SK-N-MC (cell line): ENCODE measurements around the gene MRPS17.

Experiments used
- DNase-seq: peaks from one replicate; pipeline ENCODE4 v3.0.0-alpha.2; 2011; ENCODE audit warnings: low read depth, low spot score
- H3K27ac ChIP-seq: fragments of 200-600 bp; sonication (generic); 2 replicates; pipeline ENCODE4 v1.5.1; 2016; ENCODE audit warnings: mixed run types
- H3K36me3 ChIP-seq: fragments of 200-600 bp; sonication (generic); 2 replicates; pipeline ENCODE4 v1.6.1; 2017; ENCODE audit warnings: antibody characterized with exemption, low read length, mixed read lengths; ENCODE audit not compliant: insufficient read depth
- H3K4me3 ChIP-seq: fragments of 200-600 bp; sonication (generic); 2 replicates; pipeline ENCODE4 v1.5.1; 2016
- H3K9ac ChIP-seq: fragments of 200-600 bp; sonication (generic); 2 replicates; pipeline ENCODE4 v1.8.0; 2017; ENCODE audit warnings: mixed run types, mixed read lengths; ENCODE audit not compliant: insufficient read length
- H3K9me3 ChIP-seq: fragments of 200-600 bp; sonication (generic); 2 replicates; pipeline ENCODE4 v1.6.1; 2017; ENCODE audit warnings: low read depth, mild to moderate bottlenecking, antibody characterized with exemption, low read length, moderate library complexity, mixed read lengths
- EZH2 ChIP-seq: fragments of 200-600 bp; sonication (generic); IDR thresholded peaks from one replicate; pipeline ENCODE4 v1.6.1; 2017; ENCODE audit warnings: antibody characterized with exemption
- FOXP2 ChIP-seq: optimal IDR thresholded peaks from 2 replicates; pipeline ENCODE3; 2011; ENCODE audit warnings: mild to moderate bottlenecking, moderate library complexity; ENCODE audit not compliant: insufficient read depth; ENCODE audit errors: extremely low read length, control extremely low read depth
- POLR2AphosphoS5 ChIP-seq: IDR thresholded peaks from 2 replicates; pipeline ENCODE4 v1.6.1; 2012; ENCODE audit warnings: mild to moderate bottlenecking, low read depth, low read length, borderline replicate concordance

MRPS17 gene

DNA sequence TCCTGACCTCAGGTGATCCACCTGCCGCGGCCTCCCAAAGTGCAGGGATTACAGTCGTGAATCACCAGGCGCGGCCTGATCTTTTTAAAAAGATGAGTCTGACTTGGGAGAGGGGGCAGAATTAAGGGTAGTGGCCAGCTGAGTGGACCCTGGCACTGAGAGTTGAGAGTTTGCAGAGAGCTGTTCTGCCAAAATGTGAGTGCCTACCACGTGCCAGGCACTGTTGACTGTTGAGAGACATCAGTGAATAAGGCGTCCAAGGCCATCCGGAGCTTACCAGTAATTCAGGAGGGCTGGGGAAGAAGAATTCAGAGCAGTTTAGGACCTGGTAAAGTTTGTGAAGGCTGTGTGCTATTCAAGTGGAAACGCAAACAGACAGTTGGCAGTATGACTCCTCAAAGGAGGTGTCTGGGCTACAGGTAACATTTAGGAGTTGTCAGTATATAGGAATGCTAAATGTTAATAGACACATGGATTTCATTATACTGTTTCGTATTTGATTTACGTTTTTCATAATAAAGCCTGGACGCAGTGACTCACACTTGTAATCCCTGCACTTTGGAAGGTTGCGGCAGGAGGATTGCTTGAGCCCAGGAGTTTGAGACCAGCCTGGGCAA, 14.2 kb downstream of the MRPS17 start:
- no peak for DNase-seq
- no peak for TF ChIP-seq POLR2AphosphoS5
- no peak for TF ChIP-seq FOXP2
- no peak for TF ChIP-seq EZH2
- Histone ChIP-seq H3K9me3 (no peaks in the 10 kb centered on the region), H3K9ac (no peak overlapping the region), H3K36me3 (peaks cover 20% of the 10 kb centered on the region), H3K27ac (no peak overlapping the region), H3K4me3 (peak overlapping the region; percentile 97)

DNA sequence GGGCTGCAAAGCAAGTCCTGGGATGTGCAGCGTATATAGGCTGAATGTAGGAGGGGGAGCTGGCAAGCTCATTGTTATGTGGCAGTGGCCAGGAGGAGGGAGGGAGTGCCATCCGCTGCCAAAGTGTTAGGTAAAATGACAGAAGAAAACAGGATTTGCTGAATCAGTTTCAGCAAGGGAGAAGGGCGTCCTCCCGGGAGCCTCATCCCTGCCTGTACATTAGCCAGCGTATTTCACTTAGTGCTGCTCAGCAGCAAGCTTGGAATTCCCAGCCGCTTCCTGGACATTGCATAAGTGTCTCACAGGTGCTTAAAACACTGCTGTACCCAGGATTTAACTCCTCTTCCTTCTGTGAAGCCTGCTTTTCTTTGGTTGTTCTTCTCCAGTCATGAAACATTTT, 15.2 kb downstream of the MRPS17 start:
- Histone ChIP-seq H3K9me3 (no peaks in the 10 kb centered on the region), H3K9ac (no peak overlapping the region), H3K36me3 (peaks cover 20% of the 10 kb centered on the region), H3K4me3 (no peak overlapping the region), H3K27ac (no peak overlapping the region)
- no peak for TF ChIP-seq POLR2AphosphoS5
- TF ChIP-seq FOXP2: no peak
- no peak for TF ChIP-seq EZH2
- no peak for DNase-seq

- H3K36me3 ChIP-seq: peaks cover 20% of the 10 kb centered on the region
- no peak overlapping the region for H3K27ac ChIP-seq
- H3K9me3 ChIP-seq: no peaks in the 10 kb centered on the region
- no peak overlapping the region for H3K4me3 ChIP-seq
- H3K9ac ChIP-seq: no peak overlapping the region
- no peak for TF ChIP-seq FOXP2
- no peak for TF ChIP-seq EZH2
- TF ChIP-seq POLR2AphosphoS5: no peak
- DNase-seq: no peak
Measured at GRCh38 chr7:55969391-55969790, 17.7 kb downstream of the MRPS17 start.

DNA sequence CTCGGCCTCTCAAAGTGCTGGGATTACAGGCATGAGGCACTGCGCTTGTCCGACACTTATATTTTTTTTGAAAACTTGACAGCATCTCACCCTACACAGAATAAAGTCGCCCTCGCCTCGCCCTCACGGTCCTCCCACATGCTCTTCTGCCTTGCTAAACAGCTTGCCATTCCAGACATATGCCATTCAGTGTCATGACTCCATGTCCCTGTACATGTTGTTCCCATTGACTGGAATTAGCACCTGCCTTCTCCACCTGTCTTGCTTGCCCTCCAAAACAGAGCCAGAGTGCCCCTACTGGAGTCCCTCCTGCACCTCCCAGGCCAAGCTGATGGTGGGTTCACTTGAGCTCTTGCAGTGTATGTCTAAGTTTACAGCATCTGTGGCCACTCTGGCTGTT, 18.9 kb downstream of the MRPS17 start:
- Histone ChIP-seq H3K27ac (no peak overlapping the region), H3K4me3 (no peak overlapping the region), H3K9ac (no peak overlapping the region), H3K9me3 (no peaks in the 10 kb centered on the region), H3K36me3 (peaks cover 20% of the 10 kb centered on the region)
- TF ChIP-seq POLR2AphosphoS5 (no peak), EZH2 (no peak), FOXP2 (no peak)
- DNase-seq: no peak

GRCh38 chr7:55970978-55971377, 19.3 kb downstream of the MRPS17 start:
- TF ChIP-seq EZH2 (no peak), POLR2AphosphoS5 (no peak), FOXP2 (no peak)
- Histone ChIP-seq H3K9me3 (no peaks in the 10 kb centered on the region), H3K9ac (no peak overlapping the region), H3K4me3 (no peak overlapping the region), H3K27ac (no peak overlapping the region), H3K36me3 (peaks cover 20% of the 10 kb centered on the region)
- no peak for DNase-seq

DNA sequence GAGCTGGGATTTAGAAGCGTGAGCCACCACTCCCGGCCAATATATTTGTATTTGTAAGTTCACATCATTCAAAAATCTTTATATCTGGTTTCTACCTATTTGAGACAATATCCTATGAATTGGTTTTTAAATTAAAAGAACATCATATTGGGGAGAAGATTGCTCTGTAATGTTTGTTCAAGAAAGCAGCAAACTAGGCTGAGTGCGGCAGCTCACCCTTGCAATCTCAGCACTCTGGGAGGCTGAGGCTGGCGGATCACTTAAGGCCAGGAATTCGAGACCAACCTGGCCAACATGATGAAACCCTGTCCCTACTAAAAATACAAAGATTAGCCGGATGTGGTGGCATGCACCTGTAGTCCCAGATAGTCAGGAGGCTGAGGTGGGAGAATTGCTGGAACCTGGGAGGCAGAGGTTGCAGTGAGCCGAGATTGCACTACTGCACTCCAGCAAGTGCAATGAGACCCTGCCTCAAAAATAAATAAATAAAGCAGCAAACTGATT, 22.1 kb downstream of the MRPS17 start:
- Histone ChIP-seq H3K27ac (no peak overlapping the region), H3K36me3 (peaks cover 19% of the 10 kb centered on the region), H3K9ac (no peak overlapping the region), H3K9me3 (no peaks in the 10 kb centered on the region), H3K4me3 (no peak overlapping the region)
- no peak for DNase-seq
- TF ChIP-seq FOXP2 (no peak), EZH2 (no peak), POLR2AphosphoS5 (no peak)

DNA sequence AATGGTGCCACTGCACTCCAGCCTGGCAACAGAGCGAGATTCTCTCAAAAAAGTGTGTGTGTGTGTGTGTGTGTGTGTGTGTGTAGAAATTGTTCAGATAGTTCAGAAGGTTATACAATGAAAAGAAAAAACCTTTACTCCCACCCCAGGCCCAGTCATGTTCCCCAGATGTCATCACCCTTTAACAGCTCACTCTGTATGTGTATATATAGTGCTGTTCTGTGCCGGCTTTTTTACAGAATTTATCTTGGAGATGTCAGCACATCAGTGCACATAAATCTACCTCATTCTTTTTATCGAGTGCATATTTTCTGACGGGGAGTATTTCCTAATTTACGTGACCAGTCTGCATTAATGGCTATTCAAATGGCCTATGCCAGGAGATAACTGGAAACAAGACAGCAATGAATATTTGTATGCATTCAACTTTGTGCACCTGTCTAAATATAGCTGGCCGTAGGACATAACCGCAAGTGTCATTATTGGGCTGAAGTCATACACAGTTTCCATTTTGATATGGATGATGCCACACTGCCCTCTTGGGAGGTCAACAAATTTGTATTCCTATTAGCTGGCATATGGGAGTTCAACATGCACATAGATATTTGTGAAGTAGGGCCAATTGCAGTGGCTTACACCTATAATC, 24.4 kb downstream of the MRPS17 start:
- DNase-seq: no peak
- TF ChIP-seq EZH2: no peak
- TF ChIP-seq FOXP2: no peak
- TF ChIP-seq POLR2AphosphoS5: no peak
- H3K27ac ChIP-seq: no peak overlapping the region
- no peaks in the 10 kb centered on the region for H3K9me3 ChIP-seq
- no peak overlapping the region for H3K4me3 ChIP-seq
- peaks cover 35% of the 10 kb centered on the region for H3K36me3 ChIP-seq
- no peak overlapping the region for H3K9ac ChIP-seq

DNA sequence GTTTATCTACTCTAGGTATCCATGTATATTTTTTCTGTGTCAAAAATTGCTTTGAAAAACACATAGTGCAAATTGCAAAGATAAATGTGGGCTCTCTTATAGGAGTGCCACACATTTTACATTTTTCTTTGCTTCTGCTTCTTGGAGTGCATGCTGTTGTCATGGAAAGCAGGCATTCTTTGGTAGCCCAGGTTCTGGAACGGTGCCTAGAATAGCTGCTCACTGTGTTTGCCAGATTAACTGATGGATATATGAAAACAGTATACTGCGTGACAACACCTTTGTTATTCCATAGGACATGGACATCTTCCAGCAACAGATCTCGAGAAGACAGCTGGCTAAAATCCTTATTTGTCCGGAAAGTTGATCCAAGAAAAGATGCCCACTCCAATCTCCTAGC, 26.2 kb downstream of the MRPS17 start:
- no peak overlapping the region for H3K27ac ChIP-seq
- peaks cover 49% of the 10 kb centered on the region for H3K36me3 ChIP-seq
- TF ChIP-seq FOXP2: no peak
- TF ChIP-seq EZH2: no peak
- TF ChIP-seq POLR2AphosphoS5: no peak
- H3K9ac ChIP-seq: no peak overlapping the region
- H3K9me3 ChIP-seq: no peaks in the 10 kb centered on the region
- no peak overlapping the region for H3K4me3 ChIP-seq
- no peak for DNase-seq
